SK-N-SH treated with all-trans-retinoic acid at 6 μM for 48 hours (cell line): Measurements from ENCODE around the gene BCAN.

Experiments
- BACH2 ChIP-seq: fragments of 250-450 bp; sonication (Bioruptor Pico); IDR thresholded peaks from 2 replicates; pipeline ENCODE4 v1.9.0; 2021; ENCODE audit warnings: mild to moderate bottlenecking, borderline replicate concordance
- CREB5 ChIP-seq: fragments of 250-450 bp; sonication (Bioruptor Pico); IDR thresholded peaks from 2 replicates; pipeline ENCODE4 v1.5.1; 2020; ENCODE audit warnings: low read depth, mild to moderate bottlenecking, moderate library complexity
- CSDC2 ChIP-seq: fragments of 250-450 bp; sonication (Bioruptor Pico); IDR thresholded peaks from 2 replicates; pipeline ENCODE4 v1.5.0; 2020; ENCODE audit warnings: mild to moderate bottlenecking, moderate library complexity
- ESRRG ChIP-seq: fragments of 250-450 bp; sonication (Bioruptor Pico); IDR thresholded peaks from 2 replicates; pipeline ENCODE4 v1.6.1; 2021; ENCODE audit warnings: mild to moderate bottlenecking
- GLIS3 ChIP-seq: fragments of 250-450 bp; sonication (Bioruptor Pico); IDR thresholded peaks from 2 replicates; pipeline ENCODE4 v1.5.0; 2020; ENCODE audit warnings: mild to moderate bottlenecking, moderate library complexity
- ISL1 ChIP-seq: fragments of 250-450 bp; sonication (Bioruptor Pico); IDR thresholded peaks from 2 replicates; pipeline ENCODE4 v2.1.2; 2022; ENCODE audit warnings: mild to moderate bottlenecking, moderate library complexity
- RARB ChIP-seq: fragments of 250-450 bp; sonication (Bioruptor Pico); IDR thresholded peaks from 2 replicates; pipeline ENCODE4 v1.8.0; 2021; ENCODE audit warnings: mild to moderate bottlenecking, moderate library complexity
- TOX ChIP-seq: fragments of 250-450 bp; sonication (Bioruptor Pico); IDR thresholded peaks from 2 replicates; pipeline ENCODE4 v1.8.0; 2021; ENCODE audit warnings: mild to moderate bottlenecking, moderate library complexity, borderline replicate concordance
- ZC3H10 ChIP-seq: fragments of 250-450 bp; sonication (Bioruptor Pico); IDR thresholded peaks from 2 replicates; pipeline ENCODE4 v1.5.1; 2021; ENCODE audit warnings: mild to moderate bottlenecking, moderate library complexity
- ZFP3 ChIP-seq: fragments of 250-450 bp; sonication (Bioruptor Pico); IDR thresholded peaks from 2 replicates; pipeline ENCODE4 v1.5.0; 2020; ENCODE audit warnings: mild to moderate bottlenecking, moderate library complexity
- ZFP30 ChIP-seq: fragments of 450-650 bp; formaldehyde crosslinking; IDR thresholded peaks from 2 replicates; pipeline ENCODE4 v1.5.0; 2022; ENCODE audit warnings: mild to moderate bottlenecking, moderate library complexity
- ZNF70 ChIP-seq: fragments of 450-650 bp; formaldehyde crosslinking; IDR thresholded peaks from 2 replicates; pipeline ENCODE4 v1.5.0; 2020; ENCODE audit warnings: mild to moderate bottlenecking, moderate library complexity
- TF ChIP-seq, protein P1 (sequence below): fragments of 250-450 bp; sonication (Bioruptor Pico); IDR thresholded peaks from 2 replicates; pipeline ENCODE4 v1.8.0; 2020; ENCODE audit warnings: mild to moderate bottlenecking, moderate library complexity, borderline replicate concordance
- TF ChIP-seq, protein P2 (sequence below): fragments of 250-450 bp; sonication (Bioruptor Pico); IDR thresholded peaks from 2 replicates; pipeline ENCODE4 v1.8.0; 2021; ENCODE audit warnings: low read depth, mild to moderate bottlenecking, moderate library complexity, borderline replicate concordance

GRCh38 chr1:156694690-156694962, 52.7 kb downstream of the BCAN start:
- TF ChIP-seq ZFP30 (CRISPR knock-in tag) (no peak), ZC3H10 (CRISPR knock-in tag) (no peak), CSDC2 (CRISPR knock-in tag) (no peak), GLIS3 (CRISPR knock-in tag) (no peak), RARB (CRISPR knock-in tag) (no peak), CREB5 (CRISPR knock-in tag) (no peak), ESRRG (no peak), ZNF70 (CRISPR knock-in tag) (no peak), BACH2 (no peak), ZFP3 (CRISPR knock-in tag) (no peak), TOX (CRISPR knock-in tag) (no peak), ISL1 (no peak)
- TF ChIP-seq, protein P1, sequence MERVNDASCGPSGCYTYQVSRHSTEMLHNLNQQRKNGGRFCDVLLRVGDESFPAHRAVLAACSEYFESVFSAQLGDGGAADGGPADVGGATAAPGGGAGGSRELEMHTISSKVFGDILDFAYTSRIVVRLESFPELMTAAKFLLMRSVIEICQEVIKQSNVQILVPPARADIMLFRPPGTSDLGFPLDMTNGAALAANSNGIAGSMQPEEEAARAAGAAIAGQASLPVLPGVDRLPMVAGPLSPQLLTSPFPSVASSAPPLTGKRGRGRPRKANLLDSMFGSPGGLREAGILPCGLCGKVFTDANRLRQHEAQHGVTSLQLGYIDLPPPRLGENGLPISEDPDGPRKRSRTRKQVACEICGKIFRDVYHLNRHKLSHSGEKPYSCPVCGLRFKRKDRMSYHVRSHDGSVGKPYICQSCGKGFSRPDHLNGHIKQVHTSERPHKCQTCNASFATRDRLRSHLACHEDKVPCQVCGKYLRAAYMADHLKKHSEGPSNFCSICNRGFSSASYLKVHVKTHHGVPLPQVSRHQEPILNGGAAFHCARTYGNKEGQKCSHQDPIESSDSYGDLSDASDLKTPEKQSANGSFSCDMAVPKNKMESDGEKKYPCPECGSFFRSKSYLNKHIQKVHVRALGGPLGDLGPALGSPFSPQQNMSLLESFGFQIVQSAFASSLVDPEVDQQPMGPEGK (CRISPR knock-in tag): no peak
- TF ChIP-seq, protein P2, sequence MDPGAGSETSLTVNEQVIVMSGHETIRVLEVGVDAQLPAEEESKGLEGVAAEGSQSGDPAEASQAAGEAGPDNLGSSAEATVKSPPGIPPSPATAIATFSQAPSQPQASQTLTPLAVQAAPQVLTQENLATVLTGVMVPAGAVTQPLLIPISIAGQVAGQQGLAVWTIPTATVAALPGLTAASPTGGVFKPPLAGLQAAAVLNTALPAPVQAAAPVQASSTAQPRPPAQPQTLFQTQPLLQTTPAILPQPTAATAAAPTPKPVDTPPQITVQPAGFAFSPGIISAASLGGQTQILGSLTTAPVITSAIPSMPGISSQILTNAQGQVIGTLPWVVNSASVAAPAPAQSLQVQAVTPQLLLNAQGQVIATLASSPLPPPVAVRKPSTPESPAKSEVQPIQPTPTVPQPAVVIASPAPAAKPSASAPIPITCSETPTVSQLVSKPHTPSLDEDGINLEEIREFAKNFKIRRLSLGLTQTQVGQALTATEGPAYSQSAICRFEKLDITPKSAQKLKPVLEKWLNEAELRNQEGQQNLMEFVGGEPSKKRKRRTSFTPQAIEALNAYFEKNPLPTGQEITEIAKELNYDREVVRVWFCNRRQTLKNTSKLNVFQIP (CRISPR knock-in tag): no peak
